Stimulated activated naive B cell treated with anti-CD40 and anti-IgM and Interleukin-4, amounts not matched to agents 10 μg/mL and 1 μg/mL and 100 μg/mL, for 72 hours (primary cell): Measurements from ENCODE around the gene TJAP1.

Source experiments
- ATAC-seq, 2 donors: fragments of 150-1000 bp; cut with Tn5 transposase; replicated peaks; 2 replicates each; pipeline ENCODE4 v1.10.0; 2021; ENCODE audit warnings: moderate library complexity in 1 of 2
- DNase-seq: peaks from one replicate; pipeline ENCODE4 v3.0.0; 2021
- H3K27ac Mint-ChIP-seq: one replicate; pipeline ENCODE4 v1.8.0; 2022; ENCODE audit warnings: mild to moderate bottlenecking, mixed read lengths
- H3K27me3 Mint-ChIP-seq, 2 donors: one replicate each; pipeline ENCODE4 v1.8.0; 2022; ENCODE audit warnings: mixed read lengths in 2 of 2
- H3K36me3 Mint-ChIP-seq, 2 donors: one replicate each; pipeline ENCODE4 v1.8.0; 2022; ENCODE audit warnings: mixed read lengths in 2 of 2, mild to moderate bottlenecking in 1 of 2
- H3K4me1 Mint-ChIP-seq, 2 donors: one replicate each; pipeline ENCODE4 v1.8.0; 2022; ENCODE audit warnings: mixed read lengths in 2 of 2, mild to moderate bottlenecking in 1 of 2
- H3K4me3 Mint-ChIP-seq, 2 donors: one replicate each; pipeline ENCODE4 v1.8.0; 2022; ENCODE audit warnings: mild to moderate bottlenecking in 2 of 2, mixed read lengths in 2 of 2, moderate library complexity in 1 of 2
- H3K9me3 Mint-ChIP-seq, 2 donors: one replicate each; pipeline ENCODE4 v1.8.0; 2022; ENCODE audit warnings: mixed read lengths in 2 of 2, mild to moderate bottlenecking in 1 of 2

Gene TJAP1

GRCh38 chr6:43509984-43510826, 32.8 kb downstream of the TJAP1 start, which contains the start of gene LRRC73:
Gene LRRC73 (minus strand): TSS chr6:43510346. CDS start chr6:43509785, 561 bp downstream.
- H3K36me3 Mint-ChIP-seq: peaks cover 25 to 45% of the 10 kb centered on the region in 2 donors
- peaks cover 36 to 44% of the 10 kb centered on the region in 2 donors for H3K4me1 Mint-ChIP-seq
- peak within 1 kb of the TSS; percentile 80 to 86 for H3K4me3 Mint-ChIP-seq
- ATAC-seq (peak; percentile 78 to 81), DNase-seq (peak; percentile 74)
- peak within 1 kb of the TSS; percentile 56 for H3K27ac Mint-ChIP-seq
- H3K27me3 Mint-ChIP-seq: peaks cover 18 to 22% of the 10 kb centered on the region in 2 donors
- no peaks in the 10 kb centered on the region for H3K9me3 Mint-ChIP-seq

DNA sequence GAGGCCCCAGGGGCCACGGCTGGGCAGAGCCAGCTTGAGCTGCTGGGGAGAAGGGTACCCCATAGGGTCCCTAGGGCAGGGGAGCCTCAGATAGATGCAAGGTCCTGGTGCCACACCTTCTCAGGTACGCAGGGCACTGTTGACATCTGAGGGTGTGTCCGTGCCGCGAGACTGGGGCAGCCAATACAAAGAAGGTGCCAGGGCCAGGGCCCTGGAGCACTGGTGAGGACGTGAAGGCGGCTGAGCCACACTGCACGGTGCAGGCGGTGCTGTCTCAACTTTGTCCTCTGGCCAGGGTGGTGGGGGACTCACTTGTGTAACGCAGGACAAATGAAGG, 33.4 kb downstream of the TJAP1 start:
- peaks cover 18 to 22% of the 10 kb centered on the region in 2 donors for H3K27me3 Mint-ChIP-seq
- no peak overlapping the region for H3K27ac Mint-ChIP-seq
- peaks cover 41 to 50% of the 10 kb centered on the region in 2 donors for H3K4me1 Mint-ChIP-seq
- no peaks in the 10 kb centered on the region for H3K9me3 Mint-ChIP-seq
- peaks cover 26 to 44% of the 10 kb centered on the region in 2 donors for H3K36me3 Mint-ChIP-seq
- DNase-seq (no peak), ATAC-seq (no peak)
- peak overlapping the region; percentile 77 to 80 for H3K4me3 Mint-ChIP-seq

GRCh38 chr6:43511824-43512415, 34.5 kb downstream of the TJAP1 start:
- DNase-seq (no peak), ATAC-seq (no peak)
- Mint-ChIP-seq H3K4me1 (peaks cover 37 to 47% of the 10 kb centered on the region in 2 donors), H3K9me3 (no peaks in the 10 kb centered on the region), H3K36me3 (peaks cover 23 to 36% of the 10 kb centered on the region in 2 donors), H3K27me3 (peaks cover 18 to 22% of the 10 kb centered on the region in 2 donors), H3K27ac (no peak overlapping the region), H3K4me3 (no peak overlapping the region)

DNA sequence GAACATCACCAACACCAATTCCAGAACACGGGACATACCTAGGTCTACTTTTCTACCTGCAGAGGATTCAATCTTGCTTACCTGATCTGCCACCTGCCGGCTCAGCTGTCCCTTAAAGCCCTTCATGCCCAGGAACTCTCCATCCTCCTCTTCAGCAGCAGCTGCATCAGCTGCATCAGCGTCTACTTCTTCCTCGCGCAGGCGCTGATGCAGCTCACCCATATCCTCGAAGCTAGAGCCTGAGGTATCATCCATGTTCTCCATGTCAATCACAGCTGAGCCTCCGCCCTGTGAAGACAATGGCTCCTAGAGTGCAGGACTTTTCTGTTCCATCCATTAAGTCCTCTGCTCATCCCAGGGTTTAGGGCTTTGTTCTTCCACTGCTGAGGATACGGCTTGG, 38.4 kb downstream of the TJAP1 start:
- Mint-ChIP-seq H3K27me3 (no peaks in the 10 kb centered on the region), H3K9me3 (no peaks in the 10 kb centered on the region), H3K4me1 (peaks cover 17 to 21% of the 10 kb centered on the region in 2 donors), H3K27ac (no peak overlapping the region), H3K4me3 (no peak overlapping the region), H3K36me3 (peaks cover 25 to 34% of the 10 kb centered on the region in 2 donors)
- no peak for ATAC-seq
- no peak for DNase-seq

GRCh38 chr6:43516367-43516696, 39.0 kb downstream of the TJAP1 start:
- Mint-ChIP-seq H3K27me3 (no peaks in the 10 kb centered on the region), H3K4me3 (no peak overlapping the region), H3K4me1 (peaks cover 16 to 21% of the 10 kb centered on the region in 2 donors), H3K27ac (no peak overlapping the region), H3K9me3 (no peaks in the 10 kb centered on the region), H3K36me3 (peaks cover 23 to 32% of the 10 kb centered on the region in 2 donors)
- no peak for ATAC-seq
- no peak for DNase-seq

GRCh38 chr6:43516697-43517504, 39.5 kb downstream of the TJAP1 start, which contains the start of the genes POLR1C and YIPF3:
Gene POLR1C (plus strand): TSS chr6:43517089. CDS start chr6:43517110, 21 bp downstream.
Gene YIPF3 (minus strand): TSS chr6:43516926. CDS start chr6:43516807, 119 bp downstream.
- H3K9me3 Mint-ChIP-seq: no peaks in the 10 kb centered on the region
- peak; percentile 96 for DNase-seq
- H3K4me1 Mint-ChIP-seq: peaks cover 16 to 19% of the 10 kb centered on the region in 2 donors
- H3K27ac Mint-ChIP-seq: no peak within 1 kb of the TSS
- ATAC-seq: peak; percentile 95 to 96
- H3K36me3 Mint-ChIP-seq: peaks cover 20 to 27% of the 10 kb centered on the region in 2 donors
- no peaks in the 10 kb centered on the region for H3K27me3 Mint-ChIP-seq
- H3K4me3 Mint-ChIP-seq: no peak within 1 kb of the TSS

- Mint-ChIP-seq H3K9me3 (no peaks in the 10 kb centered on the region), H3K4me3 (no peak overlapping the region), H3K27me3 (no peaks in the 10 kb centered on the region), H3K4me1 (peaks cover 16 to 17% of the 10 kb centered on the region in 2 donors), H3K27ac (no peak overlapping the region), H3K36me3 (peaks cover 21 to 26% of the 10 kb centered on the region in 2 donors)
- peak; percentile 6 to 17 for ATAC-seq
- DNase-seq: no peak
These were observed 40.4 kb downstream of the TJAP1 start for GRCh38 chr6:43517505-43518357.

- peaks cover 12 to 18% of the 10 kb centered on the region in 2 donors for H3K4me1 Mint-ChIP-seq
- no peak for DNase-seq
- no peak overlapping the region for H3K27ac Mint-ChIP-seq
- peaks cover 24 to 25% of the 10 kb centered on the region in 2 donors for H3K36me3 Mint-ChIP-seq
- ATAC-seq: no peak
- H3K4me3 Mint-ChIP-seq: no peak overlapping the region
- H3K27me3 Mint-ChIP-seq: no peaks in the 10 kb centered on the region
- no peaks in the 10 kb centered on the region for H3K9me3 Mint-ChIP-seq
These were observed 42.7 kb downstream of the TJAP1 start for GRCh38 chr6:43520097-43520496.

DNA sequence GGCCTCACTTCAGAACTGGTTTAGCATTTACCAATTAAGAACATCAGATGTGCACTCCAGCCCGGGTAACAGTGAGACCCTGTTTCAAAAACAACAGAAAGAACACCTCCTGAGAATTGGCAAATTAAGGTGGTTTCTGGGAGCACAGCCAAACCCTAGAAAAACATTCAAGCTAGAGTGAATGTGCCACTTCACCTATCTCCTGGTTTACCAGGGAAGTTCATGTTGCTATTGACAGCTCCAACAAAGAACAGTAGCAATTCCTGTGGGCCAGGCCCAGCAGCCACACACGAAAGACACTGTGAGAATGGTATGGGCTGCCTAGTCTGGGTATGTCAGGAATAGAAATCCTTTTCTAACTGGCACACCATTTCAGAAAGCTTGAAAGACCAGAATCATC, 44.5 kb downstream of the TJAP1 start:
- peaks cover 35 to 37% of the 10 kb centered on the region in 2 donors for H3K36me3 Mint-ChIP-seq
- H3K9me3 Mint-ChIP-seq: no peaks in the 10 kb centered on the region
- H3K27me3 Mint-ChIP-seq: no peaks in the 10 kb centered on the region
- peaks cover 7 to 10% of the 10 kb centered on the region in 2 donors for H3K4me1 Mint-ChIP-seq
- ATAC-seq: no peak
- DNase-seq: no peak
- no peak overlapping the region for H3K27ac Mint-ChIP-seq
- no peak overlapping the region for H3K4me3 Mint-ChIP-seq

DNA sequence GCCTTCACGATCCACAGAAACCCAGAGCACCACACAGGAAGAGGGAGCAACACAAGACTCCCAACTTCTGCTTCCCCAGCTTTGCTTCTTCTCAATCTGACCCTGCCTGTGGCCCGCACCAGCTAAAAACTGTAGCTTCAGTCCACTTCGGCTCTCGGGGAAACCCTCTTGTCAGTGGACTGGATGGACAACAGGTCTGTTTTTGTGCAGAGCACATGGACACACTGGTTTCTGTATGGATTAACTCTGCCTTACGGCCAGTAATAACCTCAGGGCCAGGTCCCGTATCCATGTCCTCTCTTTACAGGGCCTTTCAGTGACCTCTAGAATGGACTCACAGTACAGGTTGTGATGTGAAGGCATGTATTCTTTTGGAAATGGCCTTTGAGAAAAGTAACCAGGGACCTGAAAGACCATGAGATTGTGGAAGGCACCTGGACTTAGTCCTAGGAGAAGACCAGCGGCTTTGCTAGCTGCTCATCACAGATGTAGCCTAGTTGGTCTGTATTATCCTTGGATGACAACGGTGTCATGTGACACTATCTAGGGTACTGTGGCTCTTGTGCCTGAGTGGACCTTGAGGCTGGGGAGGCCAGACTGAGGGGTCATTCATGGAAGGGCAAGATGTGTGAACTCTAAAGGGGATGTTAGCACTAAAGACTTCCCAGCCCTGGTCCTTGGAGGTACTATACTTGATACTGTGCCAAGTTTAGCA, 45.3 kb downstream of the TJAP1 start:
- no peak for DNase-seq

GRCh38 chr6:43523284-43523683, 45.9 kb downstream of the TJAP1 start:
- ATAC-seq (peak in 1 of 2 donors; percentile 16), DNase-seq (no peak)
- H3K4me1 Mint-ChIP-seq: peaks cover 7 to 10% of the 10 kb centered on the region in 2 donors
- peaks cover 44 to 48% of the 10 kb centered on the region in 2 donors for H3K36me3 Mint-ChIP-seq
- no peak overlapping the region for H3K27ac Mint-ChIP-seq
- H3K27me3 Mint-ChIP-seq: no peaks in the 10 kb centered on the region
- H3K9me3 Mint-ChIP-seq: no peaks in the 10 kb centered on the region
- no peak overlapping the region for H3K4me3 Mint-ChIP-seq

More for the DNA sequence above, 45.3 kb downstream of the TJAP1 start:
- Mint-ChIP-seq H3K9me3 (no peaks in the 10 kb centered on the region), H3K27me3 (no peaks in the 10 kb centered on the region), H3K27ac (peak overlapping the region; percentile 52), H3K36me3 (peaks cover 41 to 44% of the 10 kb centered on the region in 2 donors), H3K4me3 (no peak overlapping the region), H3K4me1 (peaks cover 7 to 10% of the 10 kb centered on the region in 2 donors)
- ATAC-seq: no peak

DNA sequence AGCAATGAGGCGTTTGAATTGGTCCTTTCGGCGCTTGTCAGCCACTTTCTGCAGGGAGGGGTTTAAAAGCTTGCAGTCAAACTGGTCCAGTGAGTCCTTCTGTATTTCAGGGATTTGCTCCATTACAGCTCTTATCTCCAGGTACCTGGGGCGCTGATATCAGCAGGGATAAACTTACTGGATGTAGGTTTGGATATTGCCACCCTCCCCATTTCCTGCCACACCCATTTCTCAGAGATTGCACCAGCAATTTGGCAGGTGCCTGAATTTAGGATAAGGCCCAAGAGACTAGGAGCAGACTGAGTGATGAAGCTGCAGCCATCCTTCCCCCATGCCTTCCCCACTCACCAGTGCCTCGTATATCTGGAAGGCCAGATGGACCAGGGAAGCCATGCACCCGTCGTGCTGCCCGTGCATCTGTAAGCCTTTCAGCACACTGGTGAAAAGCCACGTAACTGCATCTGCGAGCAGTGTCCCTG, 47.2 kb downstream of the TJAP1 start:
- Mint-ChIP-seq H3K27ac (peak overlapping the region; percentile 31), H3K36me3 (peaks cover 44 to 50% of the 10 kb centered on the region in 2 donors), H3K4me1 (peaks cover 5 to 10% of the 10 kb centered on the region in 2 donors), H3K4me3 (no peak overlapping the region), H3K27me3 (no peaks in the 10 kb centered on the region), H3K9me3 (no peaks in the 10 kb centered on the region)
- no peak for ATAC-seq
- DNase-seq: no peak

GRCh38 chr6:43532201-43532600, 54.8 kb downstream of the TJAP1 start:
- Mint-ChIP-seq H3K27me3 (no peaks in the 10 kb centered on the region), H3K27ac (no peak overlapping the region), H3K36me3 (peaks cover 31 to 55% of the 10 kb centered on the region in 2 donors), H3K4me3 (no peak overlapping the region), H3K4me1 (peaks cover 0 to 1% of the 10 kb centered on the region in 2 donors), H3K9me3 (no peaks in the 10 kb centered on the region)
- ATAC-seq (no peak), DNase-seq (no peak)
